Hypothalamus (tissue), 51 donors: ENCODE results near the gene RAB14.

Experiments used
- DNase-seq, 51 donors: peaks; one replicate each; lab custom pipeline; 2025; lab: John Stamatoyannopoulos, UW

Gene RAB14

DNA sequence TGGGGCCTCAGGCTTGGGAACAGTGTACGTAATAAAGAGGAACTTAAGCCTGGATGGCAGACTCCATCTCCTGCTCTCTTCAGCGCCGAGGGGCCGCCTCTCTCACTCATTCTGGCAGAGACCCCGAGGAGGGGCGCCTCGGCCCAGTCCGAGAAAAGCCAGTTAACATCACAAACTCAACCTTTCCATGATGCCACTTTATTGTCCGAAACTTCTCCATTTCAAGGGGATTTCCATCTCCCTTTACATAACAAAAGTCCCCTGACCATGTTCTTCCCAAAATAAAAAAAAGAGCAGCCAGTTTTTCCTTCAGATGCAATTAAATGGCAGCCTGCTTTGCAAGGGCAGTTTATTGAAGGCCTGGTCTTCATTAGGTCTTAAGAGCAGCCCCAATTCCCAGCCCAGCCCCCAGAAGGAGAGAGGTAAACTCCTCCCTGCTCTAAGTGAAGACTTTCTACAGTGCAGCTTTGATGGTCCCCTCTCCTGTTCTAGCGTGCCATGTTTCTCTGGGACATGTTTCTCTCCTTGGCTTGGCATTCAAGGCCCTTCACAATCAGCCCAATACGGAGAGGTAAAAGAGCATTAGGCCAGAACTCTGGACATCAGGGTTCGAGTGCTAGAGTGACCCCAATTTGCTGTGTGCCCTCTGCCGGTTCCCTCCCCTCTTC is 19.5 kb upstream of the RAB14 start:
- peak in 1 of 51 donors; percentile 6 for DNase-seq

DNA sequence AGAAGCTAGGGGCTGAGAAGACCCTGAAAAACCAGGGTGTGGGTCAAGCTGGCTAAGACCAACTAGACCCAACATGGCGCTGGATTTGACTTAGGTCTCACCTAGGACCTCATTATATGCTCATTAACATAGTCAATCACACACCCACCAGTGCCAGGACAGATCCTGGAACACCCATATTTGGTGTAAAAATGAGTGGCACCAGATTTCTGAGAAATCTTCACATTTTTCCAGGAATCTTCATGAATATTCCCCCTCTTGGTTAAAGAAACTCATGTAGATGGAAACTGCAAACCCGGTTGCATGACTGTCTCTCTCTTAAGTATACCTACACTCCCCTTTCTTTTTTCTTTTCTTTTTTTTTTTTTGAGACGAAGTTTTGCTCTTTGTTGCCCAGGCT is 17.9 kb upstream of the RAB14 start:
- DNase-seq = no peak

DNA sequence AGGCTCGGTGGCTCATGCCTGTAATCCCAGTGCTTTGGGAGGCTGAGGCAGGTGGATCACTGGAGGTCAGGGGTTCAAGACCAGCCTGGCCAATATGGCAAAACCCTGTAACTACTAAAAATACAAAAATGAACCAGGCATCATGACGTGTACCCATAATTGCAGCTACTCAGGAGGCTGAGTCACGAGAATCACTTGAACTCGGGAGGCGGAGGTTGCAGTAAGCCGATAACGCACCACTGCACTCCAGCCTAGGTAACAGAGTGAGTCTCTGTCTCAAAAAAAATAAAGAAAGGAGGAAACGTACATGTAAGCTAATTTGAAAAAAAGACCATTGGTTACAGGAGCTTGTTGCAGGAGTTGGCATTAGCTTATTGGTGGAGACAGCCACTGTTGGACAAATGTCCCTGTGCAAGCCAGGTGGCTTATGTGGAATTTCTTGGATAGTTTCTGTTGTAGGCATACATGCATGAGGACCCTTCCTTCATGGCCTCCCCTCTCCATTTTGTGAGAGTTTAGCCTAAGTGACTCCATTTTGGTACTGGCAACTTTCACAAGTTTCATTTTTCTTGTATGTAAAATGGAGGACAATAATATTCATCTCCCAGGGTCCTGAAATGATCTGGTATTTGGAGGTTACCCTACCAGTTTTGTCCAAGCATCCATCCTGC is 16.8 kb upstream of the RAB14 start:
- no peak for DNase-seq

DNA sequence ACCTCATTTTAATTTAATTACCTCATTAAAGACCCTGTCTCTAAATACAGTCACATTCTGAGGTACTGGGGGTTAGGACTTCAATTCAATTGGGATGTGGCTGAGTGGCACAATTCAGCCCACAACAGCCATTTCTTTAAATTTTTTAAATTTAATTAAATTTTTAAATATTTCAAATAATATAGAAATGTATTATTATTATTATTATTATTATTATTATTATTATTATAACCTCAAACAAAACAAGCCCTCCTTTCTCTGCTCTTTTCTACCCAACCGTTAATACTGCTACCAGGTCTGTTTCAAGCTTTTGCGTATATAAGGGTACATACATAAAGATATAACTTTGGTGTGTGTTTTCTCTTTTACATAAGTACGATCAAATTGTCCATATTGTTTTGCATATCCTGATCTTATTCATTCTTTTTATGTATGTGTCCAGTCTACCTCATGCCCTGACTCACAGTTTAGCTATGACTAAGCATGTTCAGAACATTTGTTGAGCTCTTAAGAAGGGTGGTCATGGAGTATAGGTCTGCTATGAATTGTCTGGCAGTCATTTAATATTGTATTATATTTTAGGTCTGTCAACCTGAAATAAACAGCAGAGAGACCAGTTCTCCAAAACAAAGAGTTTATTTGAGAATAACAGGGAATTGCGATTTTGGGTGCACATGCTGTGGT is 16.1 kb upstream of the RAB14 start:
- DNase-seq = no peak

DNA sequence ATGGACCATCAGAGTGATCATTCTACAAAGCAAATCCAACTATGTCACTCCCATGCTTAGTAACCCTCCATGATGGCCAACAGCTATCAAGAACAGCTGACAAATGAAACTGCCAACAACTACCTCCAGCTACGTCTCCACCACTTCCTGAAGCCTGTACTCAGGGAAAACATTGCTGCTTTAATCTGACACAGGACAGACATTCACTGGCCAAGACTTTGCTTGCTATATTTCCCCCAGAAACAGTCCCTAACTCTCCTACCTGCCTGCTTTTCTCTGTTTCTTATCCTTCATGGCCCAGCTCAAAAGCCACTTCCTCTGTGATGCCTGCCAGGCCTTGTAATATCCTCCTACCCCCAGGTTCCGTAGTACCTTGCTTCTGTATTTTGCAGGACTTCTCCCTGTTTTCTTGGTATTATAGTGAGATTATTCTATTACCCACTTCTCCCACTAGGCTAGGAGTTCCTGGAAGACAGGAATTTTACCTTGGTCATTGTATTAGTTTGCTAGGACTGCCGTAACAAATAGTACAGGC is 14.7 kb upstream of the RAB14 start:
- DNase-seq = no peak

DNA sequence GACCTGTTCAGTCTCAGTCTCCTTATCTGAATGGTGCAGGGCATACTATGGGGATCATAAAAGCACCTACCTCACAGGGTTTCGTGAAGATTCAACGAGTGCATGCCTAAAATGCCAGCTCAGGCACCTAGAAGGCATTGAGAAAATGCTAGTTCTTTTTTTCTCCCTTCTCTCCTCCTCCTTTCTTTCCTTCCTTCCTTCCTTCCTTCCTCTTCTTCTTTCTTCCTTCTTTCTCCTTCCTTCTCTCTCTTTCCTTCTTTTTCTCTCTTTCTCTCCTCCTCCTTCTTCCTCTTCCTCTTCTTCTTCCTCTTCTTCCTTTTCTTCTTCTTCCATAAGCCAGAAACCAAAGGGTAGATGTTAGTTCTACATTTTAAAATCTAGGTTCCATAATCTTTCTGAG is 12.3 kb upstream of the RAB14 start:
- DNase-seq = no peak

DNA sequence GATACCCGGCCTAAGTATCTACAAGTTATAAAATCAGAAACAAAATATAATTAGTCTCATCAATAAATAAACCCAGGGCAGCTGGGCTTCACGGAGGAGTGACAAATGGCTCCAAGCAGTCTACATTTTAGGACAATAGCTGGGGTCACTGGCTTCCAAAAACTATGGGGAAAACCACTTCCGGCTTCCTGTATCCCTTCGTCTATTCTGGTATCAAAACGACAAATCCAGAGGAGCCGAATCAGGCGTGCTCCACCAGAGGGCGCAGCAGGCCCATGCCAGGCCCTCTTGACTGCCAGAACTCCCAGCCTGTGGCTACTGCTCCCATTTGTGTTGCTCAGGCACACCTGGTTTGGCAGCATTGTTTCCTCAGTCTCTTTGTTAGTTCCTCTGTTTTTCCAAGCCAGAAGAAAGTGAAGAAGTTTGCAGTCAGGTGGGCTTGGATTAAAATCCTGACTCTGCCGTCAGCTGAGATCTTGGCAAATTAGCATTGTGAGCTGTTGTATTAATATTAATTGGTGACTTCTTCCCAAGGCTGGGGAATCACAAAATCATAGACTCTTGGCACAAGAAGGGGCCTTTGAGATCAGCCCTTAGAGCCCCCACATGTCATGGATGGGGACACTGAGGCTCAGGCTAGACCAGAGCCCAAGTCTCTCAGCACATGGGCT is 11.6 kb upstream of the RAB14 start:
- DNase-seq = peak; percentile 11 to 95 (median 77)

DNA sequence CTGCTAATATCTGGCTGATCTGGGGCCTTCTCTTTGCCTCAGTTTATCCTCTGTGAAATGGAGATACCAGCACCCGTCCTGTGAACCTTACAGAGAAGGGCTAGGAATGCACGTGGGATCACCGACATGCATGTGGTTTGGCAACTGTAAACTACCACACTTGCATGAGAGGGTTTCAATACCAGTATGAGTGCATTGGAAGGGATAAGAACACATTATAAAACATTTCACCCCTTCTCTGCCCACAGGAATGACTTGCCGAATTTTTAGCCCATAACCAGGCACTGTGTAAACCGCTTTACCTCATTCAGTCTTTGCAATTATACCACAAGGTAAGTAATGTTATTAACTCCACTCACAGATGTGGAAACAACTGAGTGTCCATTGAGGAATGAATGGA is 8.9 kb upstream of the RAB14 start:
- no peak for DNase-seq

DNA sequence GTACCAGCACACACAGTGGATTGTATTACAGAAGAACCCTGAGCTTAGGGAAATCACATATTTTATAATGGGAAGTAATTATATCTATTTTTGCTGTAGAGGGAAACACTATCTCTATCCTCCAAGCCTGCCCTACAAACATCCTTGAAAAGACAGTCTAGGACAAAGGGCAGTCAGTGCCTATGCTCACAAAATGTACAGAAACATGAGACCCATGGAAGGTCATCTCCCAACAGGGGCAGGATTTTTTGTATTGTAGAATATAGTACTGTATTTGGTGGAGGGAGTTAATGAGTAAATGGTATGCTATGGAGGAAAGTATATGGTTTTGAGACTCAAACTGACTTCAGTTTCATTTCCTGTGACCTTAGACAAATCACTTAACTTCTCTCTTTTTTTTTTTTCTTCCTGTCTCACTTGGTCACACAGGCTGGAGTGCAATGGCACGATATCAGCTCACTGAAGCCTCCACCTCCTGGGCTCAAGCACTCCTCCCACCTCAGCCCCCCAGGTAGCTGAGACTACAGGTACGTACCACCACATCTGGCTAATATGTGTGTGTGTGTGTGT is 5.8 kb upstream of the RAB14 start:
- no peak for DNase-seq

DNA sequence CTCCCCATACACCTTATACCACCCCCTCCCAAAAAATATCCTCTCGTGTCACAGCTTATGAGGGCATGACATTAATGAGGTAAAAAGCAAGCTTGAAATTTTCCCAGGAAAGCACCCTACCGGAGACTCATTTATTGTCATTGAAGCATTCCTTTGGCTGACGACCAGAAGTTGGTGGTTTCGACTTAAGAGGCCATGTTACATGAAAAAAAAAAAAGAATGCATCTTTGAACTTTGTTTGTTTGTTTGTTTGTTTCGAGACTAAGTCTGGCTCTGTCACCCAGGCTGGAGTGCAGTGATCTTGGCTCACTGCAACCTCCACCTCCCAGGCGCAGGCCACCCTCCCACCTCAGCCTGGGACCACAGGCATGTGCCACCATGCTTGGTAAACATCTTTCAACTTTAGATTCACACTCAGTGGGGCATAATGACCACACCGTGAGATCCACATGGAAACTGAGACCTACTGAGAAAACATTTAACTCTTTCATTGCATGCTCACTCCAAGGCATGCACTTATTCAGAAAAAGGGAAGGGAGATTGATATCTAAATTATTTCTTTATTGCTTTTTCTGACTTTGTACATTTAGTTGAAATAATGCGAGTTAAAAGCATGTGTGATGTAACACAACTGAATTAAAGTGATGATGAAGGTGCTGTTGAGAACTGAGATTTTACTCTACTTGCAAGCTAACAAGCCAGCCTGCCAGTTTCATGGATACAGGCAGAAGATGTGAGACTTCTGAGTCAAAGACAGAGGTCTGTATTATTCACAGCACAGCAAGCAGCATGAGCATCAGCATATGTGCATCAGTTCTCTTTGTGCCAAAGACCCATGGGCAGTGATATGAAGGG is 5.1 kb upstream of the RAB14 start:
- DNase-seq = no peak

DNA sequence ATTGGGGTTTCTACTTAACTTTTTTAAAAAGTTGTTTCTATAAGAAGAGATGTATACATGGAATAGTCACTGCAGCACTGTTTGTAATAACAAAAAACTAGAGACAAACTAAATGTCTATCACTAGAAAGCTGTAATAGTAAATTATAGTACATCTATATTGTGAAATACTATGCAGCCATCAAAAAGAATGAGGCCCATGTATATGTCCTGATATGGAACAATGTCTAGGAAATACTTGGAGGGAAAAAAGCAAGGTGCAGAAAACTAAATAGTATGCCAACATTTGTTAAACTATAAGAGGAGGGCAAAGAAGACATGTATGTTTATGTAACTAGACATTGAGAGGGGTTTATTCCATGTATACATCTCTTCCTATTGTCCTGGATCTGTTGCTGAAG is 2.9 kb upstream of the RAB14 start:
- no peak for DNase-seq

DNA sequence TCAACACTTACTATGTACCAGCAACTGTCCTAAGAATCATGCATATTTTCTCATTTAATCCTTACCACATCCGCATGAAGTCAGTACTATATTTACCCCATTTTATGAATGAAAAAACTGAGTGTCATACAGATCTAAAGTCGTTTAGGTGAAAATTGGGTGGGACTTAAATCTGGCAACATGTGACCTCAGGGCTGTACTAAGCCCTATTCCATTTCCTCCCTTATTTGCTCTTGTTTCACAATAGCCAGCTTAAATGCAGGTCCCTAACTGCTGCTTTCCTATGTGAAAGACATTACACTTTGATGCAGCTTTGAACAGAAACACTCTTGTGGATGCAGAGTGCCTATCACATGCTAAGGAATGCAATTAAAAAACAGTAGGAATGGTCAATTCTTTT is 2.5 kb upstream of the RAB14 start:
- no peak for DNase-seq

DNA sequence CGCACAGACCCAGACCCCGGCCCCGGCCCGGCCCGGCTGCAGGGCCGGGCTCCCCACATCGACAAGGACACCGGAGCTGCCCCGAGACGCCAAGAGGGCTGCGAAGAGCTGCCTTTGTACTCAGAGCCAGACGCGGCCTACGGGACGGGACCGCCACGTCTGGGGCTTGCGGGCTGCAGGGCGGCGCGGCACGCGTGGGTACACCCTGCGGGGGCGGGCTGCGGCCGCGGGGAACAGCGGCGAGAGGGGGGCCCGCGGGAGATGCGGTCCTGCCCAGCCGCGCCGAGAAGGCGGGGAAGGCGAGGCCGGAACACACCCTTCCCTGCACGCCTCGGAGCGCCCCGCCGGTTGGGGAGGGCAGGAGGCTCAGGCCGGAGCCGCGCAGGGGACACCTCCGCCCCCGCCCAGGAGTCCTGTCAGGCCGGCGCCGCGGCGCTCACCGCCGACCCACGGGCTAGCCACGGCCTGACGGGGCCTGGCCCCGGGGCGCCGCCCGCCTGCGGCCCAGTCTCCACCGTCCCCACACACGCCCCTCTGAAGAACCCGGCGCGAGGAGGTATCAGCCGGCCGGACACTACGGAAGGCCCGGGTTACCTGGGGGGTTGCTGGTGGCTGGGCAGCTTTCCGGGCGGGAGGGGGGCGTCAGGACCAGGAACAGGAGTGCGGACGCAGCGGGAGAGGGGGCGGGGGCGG is 478 bp downstream of the RAB14 start:
- peak in 19 of 51 donors; percentile 24 to 63 (median 48) for DNase-seq

DNA sequence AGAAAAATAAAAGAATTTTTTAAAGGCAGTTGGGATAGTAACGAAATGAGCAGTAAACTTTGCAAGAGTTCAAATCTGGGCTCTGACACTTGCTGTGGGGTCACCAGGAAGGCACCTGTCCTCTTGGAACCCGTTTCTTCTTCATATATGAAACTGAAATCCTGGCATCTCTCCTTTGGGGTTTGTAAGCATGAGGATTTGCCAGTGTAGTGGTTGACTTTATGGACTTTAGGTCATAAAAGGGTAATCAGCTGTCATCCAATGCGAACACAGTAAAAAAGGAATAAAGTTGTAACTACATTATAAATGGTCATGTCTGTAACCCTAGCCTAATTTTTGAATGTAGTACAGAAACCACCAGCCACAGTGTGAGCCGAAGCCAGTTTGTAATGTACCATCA is 1.3 kb downstream of the RAB14 start:
- no peak for DNase-seq

DNA sequence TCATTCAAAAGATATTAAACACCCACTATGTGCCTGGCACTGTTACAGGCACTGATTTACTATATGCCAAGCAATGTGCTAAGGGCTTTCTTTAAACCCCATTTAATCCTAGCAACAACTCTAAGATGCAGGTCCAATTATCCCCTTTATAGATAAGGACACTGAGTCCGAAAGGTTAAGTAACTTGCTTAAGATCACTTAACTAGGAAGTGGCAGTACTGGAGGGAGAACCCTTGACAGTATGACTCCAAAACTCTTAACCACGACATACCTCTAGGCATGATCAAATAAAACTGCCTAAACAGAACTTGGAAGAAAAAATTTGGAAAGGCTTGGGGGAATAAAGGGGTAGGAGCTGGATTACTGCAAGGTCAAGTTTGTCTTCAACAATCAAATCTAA is 1.7 kb downstream of the RAB14 start:
- no peak for DNase-seq

DNA sequence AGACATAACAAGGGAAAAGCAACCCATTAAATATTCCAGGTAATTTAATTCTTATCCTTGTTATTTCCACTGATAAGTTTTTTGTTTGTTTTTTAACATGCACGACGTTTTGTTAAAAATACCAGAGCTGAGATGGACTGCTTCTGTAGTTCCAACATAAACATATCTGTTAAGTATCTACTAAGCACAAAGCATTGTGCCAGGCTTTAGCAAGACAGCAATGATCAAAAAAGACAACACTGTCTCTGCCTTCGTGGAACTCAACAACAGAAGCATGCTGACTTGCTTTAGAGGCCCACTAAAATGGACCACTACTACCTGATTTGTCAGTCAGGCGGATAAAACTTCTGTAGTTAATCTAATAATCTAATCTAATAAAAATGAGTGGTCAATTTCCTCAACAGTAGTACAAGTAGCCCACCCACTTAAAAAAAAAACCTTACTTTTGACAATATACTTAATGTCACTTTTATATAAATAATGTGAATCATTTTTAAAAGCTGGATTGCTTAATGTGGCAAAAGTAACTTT is 3.1 kb downstream of the RAB14 start:
- DNase-seq = no peak

DNA sequence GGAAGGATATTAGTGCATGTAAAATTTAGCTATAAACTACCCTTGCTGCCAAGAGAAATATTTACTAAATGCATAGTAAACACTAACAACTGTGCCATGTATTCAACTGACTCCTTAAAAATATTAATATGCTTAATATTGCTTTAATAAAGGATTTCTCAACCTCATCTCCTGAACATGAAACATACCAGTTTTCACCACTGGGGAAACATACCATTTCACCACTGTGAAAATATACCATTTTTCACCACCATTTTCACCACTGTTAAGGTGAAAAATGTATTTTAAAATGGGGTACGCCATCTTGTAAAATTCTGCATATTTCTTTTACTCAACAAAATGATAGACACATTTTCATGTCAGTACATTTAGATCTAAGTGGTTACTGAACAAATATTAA is 4.5 kb downstream of the RAB14 start:
- no peak for DNase-seq

DNA sequence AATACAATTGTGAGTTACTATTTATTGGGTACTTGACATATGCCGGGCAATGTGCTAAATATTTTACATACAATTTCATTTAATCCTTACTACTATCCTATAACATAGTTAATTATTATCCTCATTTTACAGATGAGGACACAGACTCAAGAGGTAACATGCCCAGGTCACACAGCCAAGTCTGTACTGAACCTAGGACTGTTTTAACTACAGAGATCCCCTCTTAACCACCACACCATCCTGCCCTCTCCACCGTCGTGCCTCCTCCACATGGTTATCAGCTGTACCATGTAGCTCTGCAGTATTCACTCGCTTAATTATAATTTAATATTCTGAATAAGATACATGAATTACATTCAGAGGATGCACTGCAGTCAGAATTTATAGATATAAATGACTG is 5.3 kb downstream of the RAB14 start:
- no peak for DNase-seq

DNA sequence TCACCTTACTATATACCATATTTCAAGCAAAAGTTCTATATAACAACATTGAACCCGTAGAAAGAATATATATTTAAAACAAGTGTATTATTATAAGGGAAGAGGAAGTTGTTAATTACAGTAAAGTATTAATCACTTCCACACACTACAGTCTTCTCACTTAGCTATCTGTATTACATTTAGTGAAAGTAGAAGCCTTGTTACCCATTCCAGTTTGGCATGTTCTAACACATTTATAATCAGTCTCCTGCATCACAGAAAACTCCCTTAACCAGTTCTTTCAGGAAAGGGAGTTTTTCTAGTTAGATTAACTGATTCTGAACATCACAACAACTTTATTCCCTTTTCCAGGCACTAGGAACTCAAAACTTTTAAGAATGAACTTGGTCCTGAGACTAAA is 6.9 kb downstream of the RAB14 start:
- DNase-seq = no peak
